ENCODE results near the gene ABCA5.

GRCh38 chr17:69286257-69286656 is 40.7 kb downstream of the ABCA5 start:
- TF ChIP-seq CTCF (IDR thresholded peaks at IDR 0.05) (no peak), POLR2A (IDR thresholded peaks at IDR 0.05) (no peak)
